ENCODE measurements around the gene CYP4X1.
"Not testable (repeated sequence)": the region's sequence is repeated elsewhere in the genome, so short reads cannot be mapped to it uniquely, and the experiment has no call there.

The CYP4X1 gene

DNA sequence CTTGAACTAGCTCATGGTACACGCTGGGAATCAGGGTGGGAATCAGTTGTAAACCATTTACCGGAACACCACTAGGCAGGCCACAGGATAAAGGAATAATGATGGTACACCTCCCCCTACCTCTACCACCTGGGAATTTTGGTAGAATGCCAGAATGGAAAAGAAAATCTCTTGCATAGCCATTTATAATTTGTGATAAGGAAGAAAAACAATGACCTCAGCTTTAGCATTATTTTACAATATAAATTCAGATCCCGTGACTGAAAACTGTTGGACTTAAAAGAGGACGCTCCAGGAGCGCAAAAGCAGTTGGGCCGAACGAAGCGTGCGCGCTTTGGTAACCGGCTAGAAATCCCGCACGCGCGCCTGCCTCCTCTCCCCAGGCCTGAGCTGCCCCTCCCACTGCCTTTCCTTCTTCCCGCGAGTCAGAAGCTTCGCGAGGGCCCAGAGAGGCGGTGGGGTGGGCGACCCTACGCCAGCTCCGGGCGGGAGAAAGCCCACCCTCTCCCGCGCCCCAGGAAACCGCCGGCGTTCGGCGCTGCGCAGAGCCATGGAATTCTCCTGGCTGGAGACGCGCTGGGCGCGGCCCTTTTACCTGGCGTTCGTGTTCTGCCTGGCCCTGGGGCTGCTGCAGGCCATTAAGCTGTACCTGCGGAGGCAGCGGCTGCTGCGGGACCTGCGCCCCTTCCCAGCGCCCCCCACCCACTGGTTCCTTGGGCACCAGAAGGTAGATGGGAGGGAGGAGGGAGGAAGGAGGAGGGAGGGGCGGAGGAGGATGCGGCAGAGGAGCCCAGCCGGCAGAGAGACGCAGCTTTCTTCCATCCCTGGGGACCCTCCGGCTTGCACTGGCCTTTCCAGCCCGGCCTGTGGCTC, at the start of gene CYP4X1:
Gene CYP4X1, plus strand, starts transcription at position 402 of the 873 bp plus-strand sequence. Its CDS starts 149 bp downstream, at position 551.
- no peak for DNase-seq

- DNase-seq = no peak
These were observed 40.2 kb upstream of the CYP4X1 start for GRCh38 chr1:46983166-46983829.

GRCh38 chr1:46983830-46984586, 39.5 kb upstream of the CYP4X1 start:
- no peak for DNase-seq

DNA sequence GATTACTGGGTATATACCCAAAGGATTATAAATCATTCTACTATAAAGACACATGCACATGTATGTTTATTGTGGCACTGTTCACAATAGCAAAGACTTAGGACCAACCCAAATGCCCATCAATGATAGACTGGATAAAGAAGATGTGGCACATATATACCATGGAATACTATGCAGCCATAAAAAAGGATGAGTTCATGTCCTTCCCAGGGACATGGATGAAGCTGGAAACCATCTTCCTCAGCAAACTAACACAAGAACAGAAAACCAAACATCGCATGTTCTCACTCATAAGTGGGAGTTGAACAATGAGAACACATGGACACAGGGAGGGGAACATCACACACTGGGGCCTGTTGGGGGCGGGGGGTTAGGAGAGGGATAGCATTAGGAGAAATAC, 32.9 kb upstream of the CYP4X1 start:
- DNase-seq = not testable (repeated sequence)

- DNase-seq = no peak
These were observed 32.2 kb upstream of the CYP4X1 start for GRCh38 chr1:46991083-46991923.

DNA sequence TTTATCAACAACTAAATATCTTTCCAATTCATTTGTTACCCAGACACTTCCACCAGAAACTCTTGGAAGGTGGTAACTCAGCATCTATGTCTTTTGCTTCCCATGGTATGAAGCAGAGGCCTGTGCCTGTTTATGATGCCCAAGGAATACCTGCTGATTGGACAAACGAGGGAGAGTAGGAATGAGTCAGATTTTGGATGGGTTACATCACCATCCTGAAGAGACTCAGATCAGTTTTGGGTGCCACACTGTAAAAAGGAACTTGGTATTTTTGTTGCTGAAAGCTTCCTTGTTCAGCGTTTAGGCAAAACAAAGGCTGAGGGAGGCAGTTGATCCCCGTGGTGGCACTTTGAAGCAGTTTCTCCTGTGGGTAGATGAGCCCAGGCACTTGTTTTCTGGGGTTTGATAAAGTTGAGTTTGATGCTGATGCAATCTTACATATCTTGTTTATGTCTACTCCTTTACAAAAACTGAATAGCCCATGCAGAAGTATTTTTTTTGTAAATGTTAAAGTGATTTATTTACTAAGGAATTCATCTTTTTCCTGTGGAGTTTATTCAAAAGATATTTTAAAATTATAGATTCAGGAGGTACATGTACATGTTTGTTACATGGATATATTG, 26.7 kb upstream of the CYP4X1 start:
- no peak for DNase-seq

DNA sequence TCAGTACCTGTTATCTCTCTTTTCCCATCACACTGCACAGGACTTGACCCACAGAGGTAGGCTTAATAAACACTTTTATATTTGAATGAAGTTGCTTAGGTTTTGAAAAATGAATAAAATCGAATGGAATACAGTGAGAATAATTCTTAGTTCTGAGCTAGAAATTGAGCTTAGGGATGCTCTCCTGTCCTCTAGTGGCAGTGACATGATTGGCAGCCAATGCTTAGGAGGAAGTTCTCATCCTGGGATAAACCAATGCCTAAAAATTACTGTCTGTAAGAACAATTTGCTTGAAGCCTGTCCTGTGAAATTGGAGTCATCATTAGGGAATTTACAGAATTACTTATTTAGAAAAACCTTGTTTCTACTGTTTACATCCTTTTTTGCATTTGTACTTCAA, 21.3 kb upstream of the CYP4X1 start:
- no peak for DNase-seq

GRCh38 chr1:47003896-47004403, 19.5 kb upstream of the CYP4X1 start:
- DNase-seq = no peak

DNA sequence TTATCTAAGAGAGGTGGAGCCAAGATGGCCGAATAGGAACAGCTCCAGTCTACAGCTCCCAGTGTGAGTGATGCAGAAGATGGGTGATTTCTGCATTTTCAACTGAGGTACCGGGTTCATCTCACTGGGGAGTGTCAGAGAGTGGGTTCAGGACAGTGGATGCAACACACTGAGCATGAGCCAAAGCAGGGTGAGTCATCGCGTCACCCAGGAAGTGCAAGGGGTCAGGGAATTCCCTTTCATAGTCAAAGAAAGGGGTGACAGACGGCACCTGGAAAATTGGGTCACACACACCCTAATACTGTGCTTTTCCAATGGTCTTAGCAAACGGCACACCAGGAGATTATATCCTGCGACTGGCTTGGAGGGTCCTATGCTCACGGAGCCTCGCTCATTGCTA, 17.0 kb upstream of the CYP4X1 start:
- not testable (repeated sequence) for DNase-seq

DNA sequence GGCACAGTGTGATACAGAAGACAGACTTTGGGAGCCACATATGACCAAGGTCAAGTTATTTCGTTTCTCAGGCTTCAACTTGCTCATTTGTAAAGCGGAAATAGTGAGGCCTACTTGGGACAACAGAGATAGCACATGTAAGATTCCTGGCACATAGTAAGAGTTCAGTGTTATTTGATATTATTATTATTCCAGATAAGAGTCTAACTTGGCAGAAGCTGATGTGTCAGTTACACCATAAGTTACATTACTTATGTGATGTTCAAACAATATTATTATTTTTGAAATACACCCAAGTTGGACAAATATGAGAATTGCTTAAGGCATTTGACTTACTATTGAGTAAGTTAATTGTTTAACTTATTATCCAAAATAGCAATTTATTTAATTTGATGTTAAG, 10.2 kb upstream of the CYP4X1 start:
- DNase-seq = no peak

GRCh38 chr1:47021070-47021469, 2.4 kb upstream of the CYP4X1 start:
- no peak for DNase-seq

GRCh38 chr1:47024141-47024801, 802 bp downstream of the CYP4X1 start:
- DNase-seq = no peak

DNA sequence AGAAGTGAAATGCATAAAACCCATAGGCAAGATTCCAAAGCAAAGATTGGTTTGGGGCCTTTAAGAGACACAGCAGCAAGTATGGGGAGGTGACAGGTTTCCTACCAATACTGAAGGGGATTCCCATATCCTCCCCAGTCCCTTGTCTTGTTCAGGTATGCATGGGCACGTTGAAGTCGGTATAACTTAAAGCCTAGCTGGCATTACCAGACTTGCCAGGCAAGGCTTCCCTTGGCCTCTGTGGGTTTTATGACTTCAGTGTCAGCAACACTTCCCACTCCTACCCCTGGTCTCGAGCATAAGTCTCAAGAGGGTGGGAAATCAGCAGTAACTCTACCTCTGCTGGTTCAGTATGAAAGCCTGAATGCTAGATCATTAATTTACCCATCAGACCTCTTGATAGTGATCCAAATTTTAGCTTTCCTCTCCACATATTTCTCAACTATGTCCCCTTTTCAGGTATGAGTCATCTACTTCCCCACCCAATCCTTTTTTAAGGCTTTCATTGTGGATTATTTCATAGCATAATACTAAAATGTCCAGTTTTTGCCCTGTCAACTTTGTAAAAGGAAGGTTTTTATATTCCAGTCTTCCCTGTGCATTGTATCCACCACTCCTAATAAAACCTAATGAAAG, 6.8 kb downstream of the CYP4X1 start:
- no peak for DNase-seq

DNA sequence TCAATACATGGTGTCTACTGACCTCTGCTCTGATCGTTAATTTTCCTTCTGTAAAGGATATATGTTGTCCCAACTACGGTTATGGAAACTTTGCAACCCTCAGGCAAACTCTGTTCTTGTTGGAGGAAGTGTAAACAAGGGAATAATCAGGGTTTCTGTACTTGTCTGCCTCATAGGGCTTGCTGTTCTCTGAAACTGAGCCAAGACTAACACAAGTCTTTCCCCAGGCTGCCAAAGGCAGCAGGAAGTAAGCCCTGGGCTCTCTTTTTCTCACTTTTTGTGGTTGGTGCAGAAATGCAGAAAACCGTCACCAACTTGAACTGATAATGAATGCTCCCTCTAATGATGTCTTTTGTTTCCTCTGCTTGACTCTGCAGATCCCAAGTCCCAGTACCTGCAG, 7.6 kb downstream of the CYP4X1 start:
- no peak for DNase-seq

GRCh38 chr1:47031585-47031984, 8.1 kb downstream of the CYP4X1 start:
- no peak for DNase-seq

- no peak for DNase-seq
These were observed 13.3 kb downstream of the CYP4X1 start for GRCh38 chr1:47036764-47037163.

DNA sequence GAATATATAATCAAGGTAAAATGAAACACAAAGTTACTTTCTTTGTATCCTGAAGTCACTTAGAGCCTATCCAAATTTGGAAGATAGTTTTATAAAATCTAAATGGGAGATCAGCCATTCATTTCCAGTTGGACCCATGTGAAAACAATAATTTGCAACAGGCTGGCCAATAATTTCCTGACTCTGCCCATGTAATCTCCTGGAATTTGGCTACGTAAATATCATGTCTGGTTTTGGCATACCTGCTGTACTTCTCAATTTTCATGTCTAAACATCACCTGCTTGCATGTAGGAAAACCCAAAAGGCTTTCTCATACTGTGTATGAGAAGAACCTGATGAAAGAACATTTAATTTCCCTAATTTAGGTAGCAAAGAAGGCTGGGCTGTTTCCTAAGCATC, 35.9 kb downstream of the CYP4X1 start:
- no peak for DNase-seq

GRCh38 chr1:47067097-47067594, 43.7 kb downstream of the CYP4X1 start, which contains the start of gene CYP4Z1:
Gene CYP4Z1 (plus strand): TSS chr1:47067231. CDS start chr1:47067491, 260 bp downstream.
- no peak for DNase-seq

DNA sequence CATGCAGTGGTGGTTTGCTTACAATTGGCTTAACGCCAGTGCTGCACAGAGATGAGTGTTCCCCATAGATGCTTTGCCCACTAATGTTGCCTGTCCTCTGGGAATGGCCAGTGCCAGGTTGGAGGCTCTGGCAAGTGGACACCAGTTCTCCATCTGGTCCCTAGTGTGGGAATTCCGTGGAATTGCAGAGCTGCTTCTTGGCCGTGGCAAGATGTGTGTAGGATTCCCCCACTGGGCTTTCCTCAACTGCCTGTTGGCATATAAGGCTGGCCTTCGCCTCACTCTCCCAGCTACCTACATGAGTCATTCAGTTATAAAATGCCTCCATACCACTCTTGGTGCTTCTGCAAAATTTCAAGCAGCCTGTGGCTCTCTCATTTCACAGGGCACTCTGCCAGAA, 45.6 kb downstream of the CYP4X1 start:
- DNase-seq = not testable (repeated sequence)

- DNase-seq = not testable (repeated sequence)
These were observed 46.0 kb downstream of the CYP4X1 start for GRCh38 chr1:47069509-47069908.

Measured in stimulated activated CD4-positive, alpha-beta T cell treated with anti-CD3 and anti-CD28 coated beads, Interleukin-12 subunit alpha, Interleukin-12 subunit beta, amount 100 ng/mL, for 4 hours (primary cell).